Measurements from ENCODE around the gene VMP1. TPM values are rescaled to one million over a fixed set of nuclear protein-coding genes. Genes with fewer than 3 reads are reported as not detected.

The VMP1 gene
- total RNA-seq, 1 experiment from 2014 or later: 72.8 TPM

GRCh38 chr17:59688496-59688895, 19.0 kb upstream of the VMP1 start (continued):
- no peak for TF ChIP-seq CBFB (CRISPR knock-in tag; IDR thresholded peaks at IDR 0.05; ENCODE audit: low read depth)
- TF ChIP-seq AR (CRISPR knock-in tag; IDR thresholded peaks at IDR 0.05): no peak
- no peak for TF ChIP-seq ATF2 (CRISPR knock-in tag; IDR thresholded peaks at IDR 0.05; ENCODE audit: borderline replicate concordance, low read depth)
- no peak for TF ChIP-seq JAZF1 (CRISPR knock-in tag; IDR thresholded peaks at IDR 0.05)
- no peak for TF ChIP-seq NFATC4 (CRISPR knock-in tag; IDR thresholded peaks at IDR 0.05)
- no peak for TF ChIP-seq GABPB1 (CRISPR knock-in tag; IDR thresholded peaks at IDR 0.05)
- TF ChIP-seq ZBTB21 (CRISPR knock-in tag; IDR thresholded peaks at IDR 0.05; ENCODE audit: borderline replicate concordance): no peak
- TF ChIP-seq ELF4 (CRISPR knock-in tag; IDR thresholded peaks at IDR 0.05; ENCODE audit: low read depth): no peak
- no peak for TF ChIP-seq E2F4 (CRISPR knock-in tag; IDR thresholded peaks at IDR 0.05; ENCODE audit: borderline replicate concordance, low read depth)
- no peak for TF ChIP-seq NR1H2 (CRISPR knock-in tag; IDR thresholded peaks at IDR 0.05)

GRCh38 chr17:59693582-59693981, 13.9 kb upstream of the VMP1 start:
- no peaks in the 10 kb centered on the region for H3K4me1 Mint-ChIP-seq

GRCh38 chr17:59694344-59694743, 13.1 kb upstream of the VMP1 start:
- no peaks in the 10 kb centered on the region for H3K9me3 Mint-ChIP-seq
- DNase-seq (ENCODE audit: low spot score) (no peak), ATAC-seq (no peak)
- H3K36me3 Mint-ChIP-seq: peaks cover 60% of the 10 kb centered on the region
- ChIA-PET CTCF (no interaction called here), POLR2A (no interaction called here)
- TF ChIP-seq ZNF281 (CRISPR knock-in tag; IDR thresholded peaks at IDR 0.05) (no peak), JAZF1 (CRISPR knock-in tag; IDR thresholded peaks at IDR 0.05) (no peak), AR (CRISPR knock-in tag; IDR thresholded peaks at IDR 0.05) (no peak)
- no peak overlapping the region for H3K4me3 Mint-ChIP-seq
- no peaks in the 10 kb centered on the region for H3K4me1 Mint-ChIP-seq
- H3K27me3 Mint-ChIP-seq (ENCODE audit: low read depth): no peaks in the 10 kb centered on the region
- H3K27ac Mint-ChIP-seq: no peak overlapping the region; the same call in 1 of the 2 replicates

More at GRCh38 chr17:59693582-59693981, 13.9 kb upstream of the VMP1 start:
- CTCF ChIA-PET: no interaction called here
- Mint-ChIP-seq H3K4me3 (no peak overlapping the region), H3K9me3 (no peaks in the 10 kb centered on the region), H3K27ac (no peak overlapping the region; the same call in 1 of the 2 replicates), H3K27me3 (ENCODE audit: low read depth) (no peaks in the 10 kb centered on the region), H3K36me3 (peaks cover 57% of the 10 kb centered on the region)
- POLR2A ChIA-PET: no interaction called here
- TF ChIP-seq ZNF317 (CRISPR knock-in tag; IDR thresholded peaks at IDR 0.05; ENCODE audit: borderline replicate concordance, low read depth) (no peak), FOXP1 (CRISPR knock-in tag; IDR thresholded peaks at IDR 0.05; ENCODE audit: borderline replicate concordance) (no peak), E2F5 (CRISPR knock-in tag; IDR thresholded peaks at IDR 0.05) (no peak), CREM (CRISPR knock-in tag; IDR thresholded peaks at IDR 0.05) (no peak), SMAD3 (CRISPR knock-in tag; IDR thresholded peaks at IDR 0.05; ENCODE audit: borderline replicate concordance) (no peak)
- ATAC-seq (no peak), DNase-seq (ENCODE audit: low spot score) (no peak)

All from WTC11 (cell line).